ENCODE data around the gene ZNF776.
"Not testable (repeated sequence)": the region's sequence is repeated elsewhere in the genome, so short reads cannot be mapped to it uniquely, and the experiment has no call there.

The ZNF776 gene

DNA sequence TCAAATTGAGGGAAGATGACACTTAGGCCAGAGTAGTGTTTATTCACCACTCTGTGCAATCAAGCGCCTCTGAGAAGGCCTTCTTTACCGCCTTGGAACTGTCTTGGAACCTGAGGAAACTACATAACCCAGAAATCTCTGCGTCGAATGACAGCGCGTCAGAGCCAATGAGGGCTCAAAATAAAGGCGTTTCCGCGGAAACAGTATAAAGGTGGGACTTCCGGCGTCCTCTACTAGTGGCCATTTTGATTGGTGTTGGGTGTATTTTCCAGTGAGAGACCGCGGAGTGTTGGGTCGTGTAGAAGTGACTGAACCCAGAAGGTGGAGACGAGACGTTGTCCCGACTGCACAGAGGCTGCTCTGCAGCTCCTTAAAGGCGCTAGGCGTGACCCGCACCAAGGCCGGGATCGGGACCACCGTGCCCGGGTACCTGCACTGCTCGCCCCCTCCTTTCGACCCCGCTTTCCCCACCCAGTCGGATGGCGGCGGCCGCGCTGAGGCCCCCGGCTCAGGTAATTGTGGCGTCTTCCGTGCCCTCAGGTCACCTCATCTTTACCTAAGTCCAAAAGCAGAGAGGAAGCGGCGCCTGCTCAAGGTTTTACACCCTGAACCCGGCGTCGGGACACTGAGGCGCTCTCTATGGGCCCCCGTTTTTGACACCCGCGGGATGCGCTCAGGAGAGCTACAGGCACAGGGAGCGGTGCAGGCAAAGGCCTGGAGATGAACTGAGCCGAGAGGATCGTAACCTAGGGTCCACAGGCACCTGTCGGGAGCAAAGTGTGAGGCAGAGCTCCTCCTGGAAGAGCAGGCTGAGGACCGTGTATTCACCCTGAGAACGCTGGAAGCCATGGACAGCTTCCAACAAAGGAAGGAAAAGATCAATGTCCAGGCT is at the start of gene ZNF776:
ZNF776 (plus strand) TSS at position 236 of the 892 bp plus-strand sequence; CDS start at position 480, 244 bp downstream.
- DNase-seq = peak; percentile 78

DNA sequence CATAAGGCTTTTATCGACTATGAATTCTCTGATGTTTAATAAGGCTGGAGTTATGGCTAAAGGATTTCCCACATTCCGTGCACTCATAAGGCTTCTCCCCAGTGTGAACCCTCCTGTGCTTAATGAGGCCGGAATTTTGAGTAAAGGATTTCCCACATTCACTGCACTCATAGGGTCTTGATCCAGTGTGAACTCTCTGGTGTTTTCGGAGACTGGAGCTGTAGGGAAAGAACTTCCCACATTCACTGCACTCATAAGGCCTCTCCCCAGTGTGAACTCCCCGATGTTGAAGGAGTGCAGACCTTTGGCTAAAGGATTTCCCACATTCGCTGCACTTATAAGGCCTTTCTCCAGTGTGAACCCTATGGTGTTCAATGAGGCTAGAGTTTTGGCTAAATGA is 45.0 kb upstream of the ZNF776 start:
- no peak for DNase-seq

DNA sequence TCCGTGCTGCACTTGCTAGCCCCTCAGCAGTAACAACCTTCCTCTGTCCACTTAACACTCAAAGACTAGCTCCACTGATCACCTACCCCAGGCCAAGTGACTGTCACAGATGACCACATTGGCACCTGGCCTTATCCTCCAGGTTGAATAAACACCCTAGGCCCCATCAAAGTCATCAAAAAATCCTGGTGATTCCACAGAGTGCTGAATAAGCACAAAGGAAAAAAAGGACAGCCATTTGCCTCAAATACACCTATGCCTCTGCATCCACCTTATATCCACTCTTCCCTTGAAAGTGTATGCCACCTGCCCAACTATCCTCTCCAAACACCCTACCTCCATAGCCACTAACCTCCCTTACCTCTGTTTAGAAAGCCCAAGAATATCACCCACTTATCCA is 40.3 kb upstream of the ZNF776 start:
- no peak for DNase-seq

DNA sequence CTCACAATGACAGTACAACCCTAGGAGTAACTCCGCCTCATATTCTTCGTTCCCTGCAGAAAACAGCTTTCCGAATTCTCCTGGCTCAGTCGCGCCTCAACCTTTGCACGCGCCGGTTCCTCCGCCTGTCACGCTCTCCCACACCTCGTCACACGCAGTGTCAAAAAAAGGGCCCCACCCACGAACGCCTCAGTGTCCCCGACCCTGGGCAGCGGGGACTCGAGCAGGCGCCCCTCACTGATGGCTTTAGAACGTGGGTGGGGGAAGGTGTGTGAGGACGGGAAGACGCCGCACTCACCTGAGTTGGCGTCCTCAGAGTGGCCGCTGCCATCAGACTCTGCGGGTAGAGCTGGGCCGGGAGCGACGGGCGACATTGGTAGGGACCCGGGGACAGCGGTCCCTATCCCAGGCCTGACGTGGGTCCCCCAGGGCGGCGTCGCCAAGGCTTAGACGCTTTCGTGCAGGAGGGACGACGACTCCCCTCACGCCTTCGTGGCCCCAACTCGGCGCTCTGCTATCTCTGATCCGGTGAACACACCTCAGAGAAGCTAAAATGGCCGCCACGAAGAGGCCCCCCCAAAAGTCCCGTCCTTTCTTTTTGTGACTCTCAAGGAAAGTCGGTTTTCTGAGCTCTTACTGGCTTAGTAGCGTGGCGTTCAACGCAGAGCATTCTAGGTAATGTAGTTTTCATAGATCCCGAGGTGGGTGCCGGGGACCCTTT is 37.8 kb upstream of the ZNF776 start, which contains the start of gene ZNF154:
ZNF154 (minus strand) TSS at position 564 of the 721 bp plus-strand sequence; CDS start at position 331, 233 bp downstream.
- DNase-seq = no peak

DNA sequence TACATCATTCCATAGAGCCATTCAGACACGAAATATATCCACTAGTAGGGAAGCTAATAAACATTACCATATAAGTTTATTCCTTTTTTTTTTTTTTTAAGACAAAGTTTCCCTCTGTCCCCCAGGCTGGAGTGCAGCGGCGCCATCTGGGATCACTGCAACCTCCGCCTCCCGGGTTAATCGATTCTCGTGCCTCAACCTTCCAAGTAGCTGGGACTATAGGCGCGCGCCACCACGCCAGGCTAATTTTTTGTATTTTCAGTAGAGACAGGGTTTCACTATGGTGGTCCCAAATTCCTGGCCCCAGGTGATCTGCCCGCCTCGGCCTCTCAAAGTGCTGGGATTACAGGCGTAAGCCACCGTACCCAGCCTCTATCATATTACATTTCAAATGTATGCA is 37.0 kb upstream of the ZNF776 start:
- no peak for DNase-seq

DNA sequence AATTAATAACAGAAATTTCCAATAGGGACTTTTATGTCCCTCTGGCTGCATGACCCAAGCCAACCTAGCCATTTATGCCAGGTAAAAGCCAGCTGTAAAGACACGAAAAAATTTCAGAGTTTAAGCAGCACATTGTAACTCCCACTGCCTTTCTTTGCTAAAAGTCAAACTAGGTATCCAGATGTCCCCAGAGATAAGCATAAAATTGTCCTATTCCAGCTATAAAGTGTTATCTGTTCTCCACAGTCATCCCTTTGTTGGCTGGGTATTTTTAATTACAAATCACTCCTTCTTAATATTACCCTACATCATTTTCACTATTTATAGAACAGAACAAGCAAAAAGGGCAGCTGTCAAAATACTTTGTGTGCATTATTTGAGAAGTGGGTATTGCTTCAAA is 34.4 kb upstream of the ZNF776 start:
- no peak for DNase-seq

DNA sequence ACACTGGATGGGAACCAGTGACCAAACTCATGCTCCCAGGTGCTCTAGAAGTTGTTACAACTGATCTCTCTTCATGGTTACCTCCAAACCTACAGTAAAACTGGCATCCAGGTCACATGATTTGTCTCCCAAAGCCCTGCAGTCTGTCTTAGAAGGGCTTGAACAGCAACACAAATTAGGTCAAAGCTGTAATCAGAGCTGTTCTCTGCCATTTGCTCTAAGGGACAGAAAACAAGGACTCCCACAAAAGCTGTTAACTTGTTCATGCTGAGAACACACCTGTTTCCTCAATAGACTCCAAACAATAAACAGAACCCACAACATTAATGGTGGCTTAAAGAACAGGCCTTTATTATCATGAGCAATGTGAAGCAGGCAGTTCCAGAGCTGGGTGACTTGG is 27.2 kb upstream of the ZNF776 start:
- no peak for DNase-seq

DNA sequence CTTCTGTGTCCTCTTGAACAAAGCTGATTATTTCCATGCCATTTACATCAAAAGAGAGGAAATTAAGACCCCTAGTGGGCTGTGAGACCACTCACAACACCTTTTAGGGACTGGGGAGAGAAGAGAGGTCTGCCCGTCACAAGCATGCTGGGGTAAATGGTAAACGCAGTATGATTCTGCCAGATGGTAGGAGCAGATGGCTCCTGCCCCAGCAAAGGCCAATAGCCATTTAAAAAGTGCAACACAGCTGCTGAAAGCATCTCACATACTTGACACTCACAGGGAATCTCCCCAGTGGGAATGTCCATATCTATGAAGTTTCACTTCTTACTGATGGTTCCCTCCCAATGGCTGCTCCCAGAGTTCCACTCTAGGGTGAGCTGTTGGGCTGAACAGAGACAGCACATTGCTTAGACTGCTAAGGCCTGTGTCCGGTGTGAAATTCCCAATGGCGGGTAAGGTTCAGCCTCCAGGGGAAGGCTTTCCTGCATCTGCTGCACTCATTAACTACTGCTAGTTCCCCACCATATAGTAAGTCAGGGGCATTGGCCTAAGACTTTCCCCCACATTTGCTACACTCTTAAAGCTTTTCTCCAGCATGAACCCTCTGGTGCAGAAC is 26.6 kb upstream of the ZNF776 start:
- DNase-seq = no peak

DNA sequence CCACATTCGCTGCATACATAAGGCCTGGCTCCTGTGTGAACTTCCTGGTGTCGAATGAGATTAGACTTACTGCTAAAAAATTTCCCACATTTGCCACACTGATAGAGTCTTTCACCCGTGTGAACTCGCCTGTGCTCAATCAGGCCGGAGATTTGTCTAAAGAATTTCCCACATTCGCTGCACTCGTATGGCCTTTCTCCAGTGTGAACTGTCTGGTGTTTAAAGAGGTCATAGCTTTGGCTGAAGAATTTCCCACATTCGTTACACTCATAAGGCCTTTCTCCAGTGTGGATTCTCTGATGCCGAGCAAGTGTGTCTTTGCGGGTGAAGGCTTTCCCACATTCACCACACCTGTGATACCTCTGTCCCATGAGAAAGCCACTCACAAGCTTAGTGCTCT is 25.7 kb upstream of the ZNF776 start:
- no peak for DNase-seq

DNA sequence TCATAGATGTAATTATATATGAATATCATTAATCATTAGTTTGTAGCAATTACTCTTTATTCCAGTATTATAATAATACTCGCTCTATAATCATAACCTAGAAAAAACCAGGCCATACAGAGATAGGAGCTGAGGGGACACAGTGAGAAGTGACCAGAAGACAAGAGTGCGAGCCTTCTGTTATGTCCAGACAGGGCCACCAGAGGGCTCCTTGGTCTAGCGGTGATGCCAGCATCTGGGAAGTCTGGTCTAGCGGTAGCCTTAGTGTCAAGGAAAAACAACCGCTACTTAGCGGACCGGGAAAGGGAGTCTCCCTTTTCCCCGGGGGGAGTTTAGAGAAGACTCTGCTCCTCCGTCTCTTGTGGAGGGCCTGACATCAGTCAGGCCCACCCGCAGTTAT is 8.3 kb upstream of the ZNF776 start:
- not testable (repeated sequence) for DNase-seq

DNA sequence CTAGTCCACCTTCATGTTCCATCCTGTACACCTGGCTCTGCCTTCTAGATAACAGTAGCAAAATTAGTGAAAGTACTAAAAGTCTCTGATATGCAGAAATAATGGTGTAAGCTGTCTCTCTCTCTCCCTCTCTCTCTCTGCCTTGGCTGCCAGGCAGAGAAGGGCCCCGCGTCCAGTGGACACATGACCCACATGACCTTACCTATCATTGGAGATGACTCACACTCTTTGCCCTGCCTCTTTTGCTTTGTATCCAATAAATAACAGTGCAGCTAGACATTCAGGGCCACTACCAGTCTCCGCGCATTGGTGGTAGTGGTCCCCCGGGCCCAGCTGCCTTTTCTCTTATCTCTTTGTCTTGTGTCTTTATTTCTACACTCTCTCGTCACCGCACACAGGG is 7.8 kb upstream of the ZNF776 start:
- not testable (repeated sequence) for DNase-seq

DNA sequence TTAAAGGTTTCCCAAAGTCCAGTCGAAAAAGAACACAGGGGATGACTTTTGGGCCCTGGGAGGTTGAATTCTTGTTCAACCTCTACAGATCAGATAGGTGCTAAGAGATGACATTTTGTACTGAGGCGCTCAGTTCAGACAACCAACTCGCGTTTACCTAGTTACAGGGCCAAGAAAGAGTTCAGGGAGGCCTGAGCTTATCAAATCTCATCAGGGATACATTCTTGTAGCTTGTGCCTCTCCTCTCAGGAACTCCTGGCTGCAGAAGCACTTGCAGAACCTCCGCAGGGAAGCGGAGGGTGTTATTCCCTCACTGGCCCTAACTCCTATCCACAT is 825 bp downstream of the ZNF776 start:
- no peak for DNase-seq

DNA sequence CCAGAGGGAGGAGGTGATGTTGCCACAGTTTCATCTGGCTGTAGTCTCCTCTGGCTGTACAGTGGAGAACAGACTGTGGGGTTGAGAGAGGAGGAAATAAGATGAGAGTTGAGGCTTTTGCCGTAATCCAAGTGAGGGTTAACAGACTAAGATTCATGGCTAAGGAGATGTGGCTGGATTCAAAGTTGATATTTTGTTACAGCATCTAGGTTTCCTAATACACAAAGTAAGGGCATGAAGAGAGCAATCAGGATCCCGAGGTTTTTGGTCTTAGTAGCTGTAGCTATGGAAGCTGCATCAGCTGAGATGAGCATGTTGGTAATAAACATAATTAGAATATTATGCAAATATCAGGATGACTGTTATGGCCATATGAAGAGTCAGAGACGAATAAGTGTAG is 1.4 kb downstream of the ZNF776 start:
- DNase-seq = no peak

DNA sequence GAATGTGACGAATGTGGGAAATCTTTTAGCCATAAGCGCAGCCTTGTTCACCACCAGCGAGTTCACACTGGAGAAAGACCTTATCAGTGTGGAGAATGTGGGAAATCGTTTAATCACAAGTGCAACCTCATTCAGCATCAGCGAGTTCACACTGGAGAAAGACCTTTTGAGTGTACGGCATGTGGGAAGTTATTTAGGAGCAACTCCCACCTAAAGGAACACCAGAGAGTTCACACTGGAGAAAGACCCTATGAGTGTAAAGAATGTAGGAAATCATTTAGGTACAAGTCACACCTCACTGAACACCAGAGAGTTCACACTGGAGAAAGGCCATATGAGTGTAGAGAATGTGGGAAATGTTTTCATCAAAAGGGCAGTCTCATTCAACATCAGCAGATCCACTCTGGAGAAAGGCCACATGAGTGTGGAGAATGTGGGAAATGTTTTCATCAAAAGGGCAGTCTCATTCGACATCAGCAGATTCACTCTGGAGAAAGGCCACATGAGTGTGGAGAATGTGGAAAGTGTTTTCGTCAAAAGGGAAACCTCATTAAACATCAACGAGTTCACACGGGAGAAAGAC is 7.6 kb downstream of the ZNF776 start:
- DNase-seq = no peak

DNA sequence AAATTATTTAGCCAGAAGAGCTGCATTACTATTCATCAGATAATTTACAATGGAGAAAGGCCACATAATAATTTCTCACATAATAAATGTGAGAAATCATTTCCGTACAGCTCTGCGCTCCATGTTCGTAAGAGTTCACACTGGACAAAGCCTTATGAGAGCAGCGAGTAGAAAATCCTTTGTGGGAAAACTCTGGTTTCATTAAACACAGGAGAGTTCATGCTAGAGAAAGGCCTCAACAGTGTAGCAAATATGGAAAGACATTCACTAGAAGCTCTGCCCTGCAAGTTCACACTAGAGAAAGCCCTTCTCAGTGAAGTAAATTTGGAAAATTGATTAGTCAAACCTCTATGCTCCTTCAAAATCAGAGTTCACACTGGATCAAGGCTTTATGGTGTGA is 8.4 kb downstream of the ZNF776 start:
- no peak for DNase-seq

DNA sequence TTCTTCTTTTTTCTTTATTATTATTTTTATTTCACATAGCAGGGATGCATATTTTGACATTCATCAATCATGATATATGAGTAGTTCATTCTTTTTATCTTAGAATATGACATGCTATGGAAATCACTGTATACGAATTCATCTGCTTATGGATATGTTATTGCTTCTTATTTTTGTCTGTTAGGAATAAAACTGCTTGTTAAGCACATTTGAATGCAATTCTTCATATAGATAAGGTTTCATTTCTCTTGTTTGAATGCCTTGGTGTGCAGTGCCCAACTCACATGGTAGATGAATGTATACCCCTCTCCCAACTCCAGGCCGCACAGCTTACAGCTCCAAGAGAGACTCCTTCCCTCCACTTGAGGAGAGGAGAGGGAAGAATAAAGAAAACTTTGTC is 11.3 kb downstream of the ZNF776 start:
- no peak for DNase-seq

DNA sequence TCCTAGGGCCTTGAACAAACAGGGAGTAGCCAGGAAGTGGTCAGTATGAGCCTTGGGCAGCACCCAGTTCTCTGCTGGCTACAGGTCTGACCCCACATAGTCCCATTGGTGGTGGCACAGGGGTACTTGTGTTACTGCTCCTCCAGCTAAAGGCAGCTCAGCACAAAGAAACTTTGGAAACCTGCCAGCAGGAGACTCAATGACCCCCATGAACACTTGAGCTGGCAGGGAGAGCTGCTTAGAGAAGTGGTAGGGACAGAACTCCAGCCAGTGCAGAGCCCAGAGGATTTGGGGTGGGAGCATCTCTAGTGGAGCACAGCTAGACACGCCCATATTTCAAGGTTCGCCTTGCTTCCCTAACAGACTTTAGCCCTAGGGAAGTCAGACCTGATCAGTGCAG is 12.5 kb downstream of the ZNF776 start:
- no peak for DNase-seq

DNA sequence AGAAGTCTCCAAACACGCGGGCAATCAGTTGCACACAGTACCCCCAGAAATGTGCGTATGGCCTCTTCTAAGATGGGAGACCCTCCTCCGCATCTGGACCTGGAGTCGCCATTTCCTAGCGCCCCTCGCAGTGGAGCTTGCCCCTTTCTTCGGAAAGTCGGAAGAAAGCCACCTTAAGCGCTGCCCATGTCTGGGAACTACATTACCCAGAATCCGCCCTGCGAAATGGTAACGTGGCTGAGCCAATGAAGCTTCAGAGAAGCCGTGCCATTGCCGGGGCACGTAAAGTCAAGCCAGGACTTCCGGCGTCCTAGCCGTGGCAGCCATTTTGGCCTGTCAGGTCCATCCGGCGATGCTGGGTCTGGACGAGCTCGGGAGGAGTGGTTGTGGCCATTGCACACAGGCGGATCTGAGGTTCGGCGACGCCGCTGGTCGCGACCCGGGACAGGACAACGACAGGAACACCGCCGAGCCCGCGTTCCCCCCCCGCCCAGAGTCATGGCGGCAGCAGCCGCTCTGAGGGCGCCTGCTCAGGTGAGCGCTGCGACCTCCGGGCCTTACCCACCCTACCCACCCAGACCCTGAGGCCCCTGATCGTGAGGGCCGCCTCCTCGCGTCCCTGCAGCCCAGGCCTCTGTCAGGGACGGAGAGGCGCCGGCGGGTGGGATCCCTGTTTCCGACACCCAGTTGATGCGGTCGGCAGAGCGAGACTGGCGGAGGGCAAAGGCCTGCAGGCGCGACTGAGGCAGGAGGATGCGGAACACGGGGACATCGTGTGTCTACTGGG is 22.9 kb downstream of the ZNF776 start, which contains the start of gene ZNF586:
ZNF586 (plus strand) TSS at position 332 of the 787 bp plus-strand sequence; CDS start at position 499, 167 bp downstream.
- DNase-seq = peak; percentile 55

DNA sequence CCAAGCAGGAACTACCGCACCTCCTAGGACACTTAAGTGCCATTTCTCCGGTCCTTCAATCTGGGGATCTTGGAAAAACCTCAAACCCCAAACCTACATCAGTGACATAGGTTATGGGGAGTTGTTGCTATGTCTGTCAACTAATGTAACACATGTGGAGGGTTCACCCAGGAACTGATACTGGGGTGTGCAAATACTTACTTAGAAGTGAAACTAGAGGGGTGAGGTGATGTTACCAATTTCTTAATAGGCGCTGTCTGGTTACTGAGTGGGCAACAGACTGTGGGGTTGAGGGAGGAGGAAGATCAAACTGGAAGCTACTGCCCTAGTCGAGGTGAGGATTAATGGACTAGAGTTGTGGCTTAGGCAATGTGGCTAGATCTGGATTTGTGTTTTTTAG is 24.8 kb downstream of the ZNF776 start:
- no peak for DNase-seq

DNA sequence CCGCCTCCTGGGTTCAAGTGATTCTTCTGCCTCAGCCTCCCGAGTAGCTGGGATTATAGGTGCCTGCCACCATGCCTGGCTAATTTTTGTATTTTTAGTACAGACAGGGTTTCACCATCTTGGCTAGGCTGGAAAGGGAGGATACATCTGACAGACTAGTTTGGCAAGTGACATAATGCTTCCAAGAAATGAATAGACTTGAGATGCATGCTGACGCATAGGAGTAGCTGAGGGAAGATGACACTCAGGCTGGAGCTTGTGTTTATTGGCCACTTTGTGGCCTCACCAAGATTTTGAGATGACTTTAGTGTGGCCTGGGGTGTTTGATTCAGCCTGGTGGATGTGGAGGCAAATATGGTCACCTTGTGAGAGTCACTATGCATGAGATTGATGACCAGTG is 26.9 kb downstream of the ZNF776 start:
- no peak for DNase-seq

DNA sequence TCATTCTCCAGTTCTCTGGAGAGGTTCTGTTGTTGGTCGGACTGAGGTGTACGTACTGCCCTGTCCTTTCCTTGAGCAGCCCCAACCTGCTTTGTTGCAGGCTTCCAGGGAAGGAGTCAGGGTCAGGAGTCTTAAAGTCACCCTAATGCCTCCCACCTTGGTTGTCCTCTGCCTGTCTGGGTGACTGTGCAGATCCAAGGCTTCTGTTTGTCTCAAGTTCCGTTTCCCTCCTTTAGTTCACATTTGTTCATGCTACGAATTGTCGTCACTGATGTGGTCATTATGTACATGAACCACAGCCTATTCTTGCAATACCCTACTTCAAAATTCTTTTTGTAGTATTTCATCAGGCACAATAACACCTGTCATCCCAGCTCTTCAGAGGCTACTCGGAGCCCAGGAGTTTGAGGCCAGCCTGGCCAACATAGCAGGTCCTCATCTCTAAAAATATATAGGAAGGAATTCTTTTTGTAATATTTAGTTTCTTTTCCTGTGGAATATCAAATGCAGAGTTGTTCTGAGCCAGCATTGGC is 30.2 kb downstream of the ZNF776 start:
- DNase-seq = no peak

DNA sequence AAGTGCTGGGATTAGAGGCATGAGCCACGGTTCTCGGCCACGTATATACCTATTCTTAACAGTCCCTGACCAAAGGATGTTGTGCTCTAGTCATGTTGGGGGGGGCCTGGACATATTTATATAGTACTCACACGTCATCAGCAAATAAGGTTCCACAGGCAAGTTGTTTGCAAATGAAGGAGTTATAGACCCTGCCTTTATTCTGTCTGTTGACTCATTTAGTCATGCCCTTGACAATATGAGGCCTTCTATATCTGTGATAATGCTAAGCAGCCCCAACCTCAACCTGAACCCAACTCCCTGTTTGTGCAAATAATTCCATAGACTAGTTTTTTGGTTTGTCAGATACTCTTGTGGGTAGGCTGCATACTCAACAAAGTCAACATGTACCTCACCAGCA is 31.7 kb downstream of the ZNF776 start:
- DNase-seq = no peak
